GM19043 (cell line): ENCODE measurements around the gene C10orf71.

Experiments used
- ATAC-seq: cut with Tn5 transposase; IDR thresholded peaks from one replicate; pipeline ENCODE4 v1.9.1; 2021; ENCODE audit warnings: low read depth; ENCODE audit not compliant: unreplicated experiment

Gene C10orf71

GRCh38 chr10:49368256-49368655 lies 69.3 kb downstream of the C10orf71 start:
- ATAC-seq: no peak

- ATAC-seq: no peak
Measured at GRCh38 chr10:49369216-49370162, 70.5 kb downstream of the C10orf71 start.

- ATAC-seq: no peak
Measured at GRCh38 chr10:49370326-49371100, 71.5 kb downstream of the C10orf71 start.

- ATAC-seq: no peak
Measured at GRCh38 chr10:49371967-49372366, 73.0 kb downstream of the C10orf71 start.

- no peak for ATAC-seq
Measured at GRCh38 chr10:49373361-49373760, 74.4 kb downstream of the C10orf71 start.

GRCh38 chr10:49374740-49375139 lies 75.8 kb downstream of the C10orf71 start:
- ATAC-seq: no peak

- ATAC-seq: no peak
Measured at GRCh38 chr10:49375611-49376010, 76.6 kb downstream of the C10orf71 start.
